HCT116 (cell line): ENCODE data around the gene H3-3A. TPM values are rescaled to one million over a fixed set of nuclear protein-coding genes. Genes with fewer than 3 reads are reported as not detected.

Experiments used
- ATAC-seq: fragments of 200-7000 bp; cut with Tn5 transposase; 2 replicates; pipeline ENCODE4 v1.9.1; 2020; ENCODE audit warnings: mild to moderate bottlenecking, moderate library complexity
- BruUV-seq: library from RNA; stranded (reverse); fragments of 400-500 nt; replicated peaks from 2 replicates; lab custom pipeline; 2021; lab: Mats Ljungman, UMichigan
- CTCF ChIA-PET: fragments of 300-600 bp; sonication (Branson Sonifier 250); formaldehyde crosslinking; loops from one replicate; lab custom pipeline; 2021; ENCODE audit warnings: antibody characterized with exemption; lab: Charles Lee
- POLR2A ChIA-PET: fragments of 300-600, 350-600 bp; sonication (Branson Sonifier 250); formaldehyde crosslinking; loops from one replicate; lab custom pipeline; 2021; ENCODE audit warnings: antibody characterized with exemption; lab: Charles Lee
- RAD21 ChIA-PET, 2 experiments: fragments of 300-600 bp; sonication (Branson Sonifier 250); formaldehyde crosslinking; loops; one replicate each; lab custom pipeline; 2023; ENCODE audit warnings: low total read pairs in 2 of 2; ENCODE audit not compliant: uncharacterized antibody in 2 of 2, unreplicated experiment in 2 of 2, low non-redundant PET in 1 of 2; lab: Charles Lee
- DNase-seq: peaks from one replicate; pipeline ENCODE4 v3.0.0-alpha.2; 2010; ENCODE audit warnings: low read depth, low spot score
- H2AFZ ChIP-seq: fragments of 200-600 bp; shearing (Covaris generic), sonication (generic); 2 replicates; pipeline ENCODE4 v1.6.1; 2017; ENCODE audit warnings: low read depth, mixed run types, mixed read lengths, antibody characterized with exemption, low read length; ENCODE audit not compliant: poor library complexity, severe bottlenecking
- H3K27ac ChIP-seq: 2 replicates; pipeline ENCODE4 v1.5.1; 2012; ENCODE audit warnings: low read depth, low read length
- H3K27me3 ChIP-seq: fragments of 200-600 bp; sonication (generic); 2 replicates; pipeline ENCODE4 v1.6.1; 2016; ENCODE audit warnings: mixed run types, low read length, mixed read lengths; ENCODE audit not compliant: insufficient read depth
- H3K36me3 ChIP-seq, 2 experiments: fragments of 200-500 bp in 1 of 2; fragments of 200-600 bp in 1 of 2; sonication (Bioruptor generic) in 1 of 2; sonication (generic) in 1 of 2; 2 replicates each; pipeline versions ENCODE4 v1.5.1 to v1.6.1; 2014 to 2016; ENCODE audit warnings: low read length in 2 of 2, inconsistent platforms in 1 of 2, mixed read lengths in 1 of 2, mixed run types in 1 of 2; ENCODE audit not compliant: insufficient read depth in 2 of 2, control insufficient read depth in 1 of 2
- H3K4me1 ChIP-seq, 2 experiments: fragments of 200-600 bp in 1 of 2; sonication (generic) in 1 of 2; 2 replicates each; pipeline versions ENCODE4 v1.5.1 to v1.6.1; 2012 to 2017; ENCODE audit warnings: low read length in 2 of 2, inconsistent platforms in 1 of 2, mild to moderate bottlenecking in 1 of 2, mixed read lengths in 1 of 2, mixed run types in 1 of 2, moderate library complexity in 1 of 2; ENCODE audit not compliant: insufficient read depth in 2 of 2, control insufficient read depth in 1 of 2
- H3K4me2 ChIP-seq: fragments of 200-600 bp; sonication (generic); 2 replicates; pipeline ENCODE4 v1.6.1; 2017; ENCODE audit warnings: mixed run types, low read length, mixed read lengths
- H3K4me3 ChIP-seq, 2 experiments: fragments of 200-600 bp in 1 of 2; sonication (generic) in 1 of 2; replicated peaks in 1 of 2; 2 replicates each; pipeline ENCODE4 v1.5.1; 2011 to 2016; ENCODE audit warnings: low read length in 2 of 2, control low read depth in 1 of 2, low read depth in 1 of 2, mild to moderate bottlenecking in 1 of 2, mixed read lengths in 1 of 2, mixed run types in 1 of 2
- H3K79me2 ChIP-seq: fragments of 200-600 bp; sonication (generic); 2 replicates; pipeline ENCODE4 v1.6.1; 2017; ENCODE audit warnings: mild to moderate bottlenecking, mixed run types, low read length, moderate library complexity, mixed read lengths; ENCODE audit not compliant: insufficient read depth
- H3K9ac ChIP-seq: fragments of 200-600 bp; sonication (generic); 2 replicates; pipeline ENCODE4 v1.6.1; 2016; ENCODE audit warnings: low read length, mixed read lengths
- H3K9me2 ChIP-seq: fragments of 200-600 bp; sonication (generic), shearing (Covaris generic); 2 replicates; pipeline ENCODE4 v1.6.1; 2017; ENCODE audit warnings: mixed run types, mild to moderate bottlenecking, moderate library complexity; ENCODE audit not compliant: insufficient read depth
- H3K9me3 ChIP-seq, 2 experiments: fragments of 200-500 bp in 1 of 2; fragments of 200-600 bp in 1 of 2; sonication (Bioruptor generic) in 1 of 2; sonication (generic) in 1 of 2; 2 replicates each; pipeline ENCODE4 v1.6.1; 2014 to 2017; ENCODE audit warnings: low read length in 2 of 2, mixed read lengths in 2 of 2, inconsistent platforms in 1 of 2, low read depth in 1 of 2, mild to moderate bottlenecking in 1 of 2, mixed run types in 1 of 2, moderate library complexity in 1 of 2; ENCODE audit not compliant: control insufficient read depth in 1 of 2, insufficient read depth in 1 of 2
- H4K20me1 ChIP-seq: fragments of 200-600 bp; sonication (generic), shearing (Covaris generic); 2 replicates; pipeline ENCODE4 v1.6.1; 2017; ENCODE audit warnings: mixed run types, mild to moderate bottlenecking, moderate library complexity; ENCODE audit not compliant: insufficient read depth
- CTCF ChIP-seq, 3 experiments: fragments of 200-600 bp in 1 of 3; sonication (generic) in 1 of 3; IDR thresholded peaks in 2 of 3; conservative IDR thresholded peaks in 1 of 3; 2 replicates each; pipeline ENCODE4 v1.5.1; 2012 to 2017; ENCODE audit warnings: low read depth in 2 of 3, low read length in 2 of 3, antibody characterized with exemption in 1 of 3, borderline replicate concordance in 1 of 3, control low read depth in 1 of 3, mild to moderate bottlenecking in 1 of 3, mixed read lengths in 1 of 3, mixed run types in 1 of 3, moderate library complexity in 1 of 3; ENCODE audit not compliant: insufficient read depth in 1 of 3
- EZH2phosphoT487 ChIP-seq: fragments of 200-600 bp; IDR thresholded peaks from 2 replicates; pipeline ENCODE4 v1.6.1; 2018; ENCODE audit warnings: antibody characterized with exemption, borderline replicate concordance
- POLR2AphosphoS5 ChIP-seq: IDR thresholded peaks from 2 replicates; pipeline ENCODE4 v1.6.1; 2011; ENCODE audit warnings: mild to moderate bottlenecking, low read depth, low read length, moderate library complexity
- RAD21 ChIP-seq: IDR thresholded peaks from 2 replicates; pipeline ENCODE4 v1.6.1; 2012; ENCODE audit warnings: low read depth, mild to moderate bottlenecking
- intact Hi-C: fragments of 100-400 bp; cut with micrococcal nuclease; formaldehyde crosslinking; loops from 2 replicates; pipeline ENCODE4 v1.10.0; 2022
- total RNA-seq: library from RNA; stranded (reverse); gene quantifications from one replicate; pipeline ENCODE4 v1.2.1, GENCODE V29; 2021; ENCODE audit not compliant: unreplicated experiment

Gene H3-3A
- total RNA-seq, 1 experiment from 2014 or later: 386 TPM

DNA sequence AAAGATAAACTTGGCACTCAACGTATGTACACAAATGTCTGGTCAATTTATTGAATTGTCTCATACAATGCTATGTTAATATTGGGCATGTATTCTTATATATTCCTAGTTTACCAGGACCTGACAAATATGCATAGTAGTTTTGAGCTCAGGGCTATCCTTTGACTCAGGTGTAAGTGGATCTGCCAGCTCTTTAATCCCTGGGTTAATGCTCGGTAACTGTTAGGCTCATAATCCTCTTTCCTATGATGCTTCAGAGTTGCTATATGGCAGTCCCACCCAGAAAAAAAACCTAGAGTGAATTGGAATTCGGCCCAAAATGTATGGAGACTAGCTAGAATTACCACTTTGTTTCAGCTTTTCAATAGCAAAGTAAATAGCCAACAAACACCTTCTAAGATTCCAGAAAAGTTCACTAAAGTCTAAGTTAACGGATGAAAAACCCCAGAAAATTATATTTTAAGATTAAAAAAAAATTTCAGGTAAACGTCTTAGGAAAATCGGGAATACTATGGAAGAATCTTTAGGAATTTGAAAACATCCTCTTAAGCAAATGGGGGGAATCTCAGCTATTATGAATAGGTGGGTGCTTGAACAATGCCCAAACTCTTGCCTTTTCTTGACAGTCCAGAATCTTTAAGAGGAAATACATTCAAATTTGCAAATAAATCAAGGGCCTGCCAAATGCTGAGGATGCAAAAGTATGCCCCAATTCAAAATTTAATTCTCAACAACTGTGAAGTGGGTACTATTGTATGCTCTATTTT is 10.9 kb downstream of the H3-3A start:
- RAD21 ChIA-PET: interaction anchor here in 1 of 2 experiments (0.6 kb wide), 1 partner anchor 111 kb away, joined by 5 read pairs; no protein-coding TSS in a partner anchor
- ATAC-seq (no peak), DNase-seq (no peak)
- intact Hi-C loops: no loop called here
- Histone ChIP-seq H4K20me1 (peaks cover under 1% of the 10 kb centered on the region; the same call in 1 of the 2 replicates), H2AFZ (no peak overlapping the region), H3K9me2 (no peaks in the 10 kb centered on the region), H3K79me2 (peaks cover 22% of the 10 kb centered on the region), H3K4me3 (no peak overlapping the region), H3K27ac (no peak overlapping the region), H3K9me3 (no peaks in the 10 kb centered on the region), H3K27me3 (no peaks in the 10 kb centered on the region), H3K4me1 (no peaks in the 10 kb centered on the region)
- BruUV-seq: TSS peak; percentile 13
- CTCF ChIA-PET: interaction anchor here (1.9 to 4.5 kb wide), 2 partner anchors 9 to 11 kb away, joined by 5 to 39 read pairs; partner anchors contain the start of gene H3-3A
- TF ChIP-seq RAD21 (no peak), CTCF (IDR thresholded peaks at IDR 0.05 in 2 of 3, conservative IDR thresholded peaks at IDR 0.05 in 1 of 3; ENCODE audit: borderline replicate concordance in 1 of 3, insufficient read depth in 1 of 3, low read depth in 2 of 3, low read length in 2 of 3) (no peak), EZH2phosphoT487 (no peak), POLR2AphosphoS5 (no peak)
- TF ChIP-seq, all 23 proteins: peak for 0
- no peak overlapping the region for H3K4me2 ChIP-seq
- POLR2A ChIA-PET: interaction anchor here (0.8 to 1.2 kb wide), 4 partner anchors 9 to 11 kb away, joined by 3 to 4 read pairs (median 4); partner anchors contain the start of gene H3-3A
- no peak overlapping the region for H3K9ac ChIP-seq
- peaks cover 32 to 33% of the 10 kb centered on the region in 2 experiments for H3K36me3 ChIP-seq
